ENCODE results near the gene STARD3NL.
A peak's percentile ranks its signal among the peaks of the same experiment; 100 is the strongest.
"Not testable (repeated sequence)": the region's sequence is repeated elsewhere in the genome, so short reads cannot be mapped to it uniquely, and the experiment has no call there.

The STARD3NL gene

DNA sequence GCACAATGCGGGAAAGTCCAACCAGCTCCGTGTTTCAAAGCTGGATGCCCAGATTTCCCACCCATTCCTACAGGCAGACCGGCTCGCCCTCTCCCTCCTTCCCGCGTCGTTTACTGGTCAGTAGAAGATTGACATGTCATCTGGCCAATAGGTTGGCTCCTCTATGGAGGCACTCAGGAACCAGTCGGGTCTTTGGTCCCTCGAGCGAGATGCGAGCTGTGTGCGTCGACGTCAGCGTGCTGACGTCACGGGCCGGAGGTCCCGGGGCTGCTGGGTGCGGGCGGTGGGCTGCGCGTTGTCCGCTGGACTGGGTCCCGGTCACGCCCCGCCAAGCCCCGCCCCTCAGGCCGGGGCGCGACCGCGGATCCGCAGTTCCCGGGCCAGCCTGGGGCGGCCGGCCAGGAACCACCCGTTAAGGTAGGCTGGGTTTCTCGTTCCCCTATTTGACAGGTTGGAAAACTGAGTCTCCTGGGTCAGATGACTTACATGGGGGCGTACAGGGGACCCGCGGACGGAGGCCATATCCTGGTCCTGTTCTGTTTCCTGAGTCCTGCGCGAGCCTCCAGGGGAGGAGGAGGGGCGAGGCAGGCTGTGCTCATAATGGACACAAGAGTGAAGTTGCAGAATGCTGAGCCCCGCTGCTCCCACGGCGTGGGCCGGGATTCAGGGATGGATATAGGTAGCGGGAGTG is at the start of gene STARD3NL:
STARD3NL (plus strand) TSS at position 242 of the 691 bp plus-strand sequence. CDS start 29,260 bp downstream, outside the sequence.
- DNase-seq (ENCODE audit: low spot score), result peak; percentile 98

GRCh38 chr7:38129162-38129561 is 48.9 kb upstream of the STARD3NL start:
- DNase-seq (ENCODE audit: low spot score), result no peak

DNA sequence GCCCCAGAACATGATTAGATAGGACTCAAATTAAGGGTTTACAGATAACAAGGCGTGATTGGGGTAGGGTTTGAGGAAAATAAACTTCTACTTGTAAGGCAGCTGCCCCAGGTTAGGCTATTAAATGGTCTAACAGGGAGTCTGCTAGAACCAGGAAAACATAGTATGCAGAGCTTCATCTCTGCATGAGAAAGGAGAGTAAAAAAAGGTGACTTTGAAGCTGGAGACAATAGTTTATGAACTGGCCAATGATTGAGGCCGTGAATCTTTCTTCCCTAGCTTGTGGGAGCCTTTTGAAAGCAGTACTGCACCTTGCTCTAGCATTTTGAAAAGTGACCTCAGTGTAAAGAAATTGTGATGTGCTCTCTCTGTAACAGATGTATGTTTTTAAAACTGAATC is 48.5 kb upstream of the STARD3NL start:
- DNase-seq (ENCODE audit: low spot score), result no peak

DNA sequence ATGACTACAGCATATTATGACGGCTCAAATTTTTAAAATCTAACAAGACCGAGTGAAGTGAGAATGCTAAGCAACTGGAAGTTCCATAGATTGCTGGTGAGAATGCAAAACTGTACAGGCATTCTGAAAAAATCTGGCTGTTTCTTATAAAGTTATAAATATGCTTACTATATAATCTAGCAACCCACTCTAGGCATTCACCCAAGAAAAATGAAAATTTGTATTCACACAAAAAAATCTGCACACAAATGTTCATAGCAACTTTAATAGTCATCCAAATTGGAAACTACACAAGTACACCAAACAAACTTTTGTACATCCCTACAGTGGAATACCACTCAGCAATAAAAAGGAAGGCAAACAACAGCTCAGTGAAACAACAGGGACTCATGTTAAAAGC is 39.9 kb upstream of the STARD3NL start:
- DNase-seq (ENCODE audit: low spot score), result no peak

GRCh38 chr7:38141187-38141586 is 36.9 kb upstream of the STARD3NL start:
- DNase-seq (ENCODE audit: low spot score), result no peak

DNA sequence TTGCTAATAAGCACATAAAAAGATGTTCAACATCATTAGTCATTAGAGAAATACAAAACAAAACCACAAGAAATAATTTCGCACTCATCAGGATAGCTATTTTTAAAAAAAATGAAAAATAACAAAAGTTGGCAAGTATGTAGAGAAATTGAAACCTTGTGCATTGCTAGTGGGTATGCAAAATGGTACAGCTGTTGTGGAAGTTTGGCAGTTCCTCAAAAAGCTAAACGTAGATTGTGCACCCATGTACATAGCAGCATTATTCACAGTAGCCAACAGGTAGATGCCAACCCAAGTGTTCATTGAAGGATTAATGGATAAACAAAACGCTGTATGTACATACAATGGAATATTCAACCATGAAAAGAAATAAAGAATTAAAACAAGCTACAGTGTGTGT is 35.3 kb upstream of the STARD3NL start:
- DNase-seq (ENCODE audit: low spot score), result no peak

- DNase-seq (ENCODE audit: low spot score), result no peak
These were observed 31.0 kb upstream of the STARD3NL start for GRCh38 chr7:38147005-38147404.

- DNase-seq (ENCODE audit: low spot score), result no peak
These were observed 26.5 kb upstream of the STARD3NL start for GRCh38 chr7:38151556-38151955.

GRCh38 chr7:38153515-38153914 is 24.5 kb upstream of the STARD3NL start:
- no peak for DNase-seq (ENCODE audit: low spot score)

GRCh38 chr7:38154278-38154677 is 23.8 kb upstream of the STARD3NL start:
- no peak for DNase-seq (ENCODE audit: low spot score)

DNA sequence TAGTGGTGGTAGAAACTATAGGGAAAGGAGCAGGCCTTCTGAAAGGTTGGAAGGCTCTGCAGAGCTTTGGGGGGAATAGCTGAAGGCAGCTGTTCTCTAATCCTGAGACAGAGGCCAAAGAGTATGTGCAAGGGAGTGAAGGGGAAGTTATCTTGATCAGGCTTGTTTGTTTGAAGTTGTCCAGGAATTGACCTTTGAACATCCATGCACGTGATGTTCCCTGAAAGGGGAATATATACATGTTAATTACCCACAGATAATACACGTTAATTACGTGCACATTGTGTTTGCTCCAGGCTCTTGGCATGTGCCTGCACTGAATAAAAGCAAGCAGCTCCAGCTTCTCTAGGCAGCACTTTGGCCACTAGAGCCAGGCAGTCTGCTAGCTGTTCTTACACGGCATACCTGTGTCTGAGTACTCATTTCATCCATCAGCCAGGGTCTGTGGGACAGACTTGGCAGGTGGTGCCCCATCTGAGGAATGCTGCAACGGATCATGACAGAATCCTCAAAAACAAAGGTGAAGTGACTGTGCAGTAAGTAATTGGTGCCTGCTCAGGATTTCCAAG is 18.0 kb upstream of the STARD3NL start:
- DNase-seq (ENCODE audit: low spot score), result no peak

- DNase-seq (ENCODE audit: low spot score), result no peak
These were observed 16.0 kb upstream of the STARD3NL start for GRCh38 chr7:38162036-38162435.

- DNase-seq (ENCODE audit: low spot score), result no peak
These were observed 14.4 kb upstream of the STARD3NL start for GRCh38 chr7:38163671-38164070.

DNA sequence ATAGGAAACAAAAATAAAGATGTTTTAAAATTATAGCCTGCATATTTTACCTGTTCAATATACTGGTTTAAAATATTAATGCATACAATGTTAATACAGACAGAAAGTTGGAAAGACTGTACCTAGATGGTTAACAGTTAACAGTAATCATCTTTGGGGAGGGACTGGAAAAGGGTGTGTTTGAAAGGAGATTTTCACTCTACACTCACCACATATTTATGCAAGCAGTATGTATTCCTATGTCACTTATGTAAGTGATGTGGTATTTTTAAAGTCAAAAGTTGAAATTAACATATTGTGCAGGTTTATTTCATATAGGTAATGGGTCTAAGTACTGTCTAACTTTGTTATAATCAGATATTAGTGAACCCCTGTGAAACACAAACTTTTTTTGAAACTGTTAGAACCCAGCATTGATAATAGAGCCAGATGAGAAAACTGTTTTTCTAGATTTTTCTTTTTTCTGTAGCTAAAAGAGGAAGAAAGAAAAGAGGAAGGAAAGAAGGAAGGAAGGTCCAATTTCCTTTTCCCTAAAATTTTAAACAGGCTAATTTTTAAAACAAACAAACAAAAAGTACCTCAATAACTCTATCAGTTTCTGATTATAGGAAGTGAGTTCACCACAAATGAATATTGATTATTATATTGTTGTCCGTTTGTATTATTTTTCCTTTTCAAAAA is 9.0 kb upstream of the STARD3NL start:
- DNase-seq (ENCODE audit: low spot score), result no peak

GRCh38 chr7:38169847-38170246 is 8.2 kb upstream of the STARD3NL start:
- no peak for DNase-seq (ENCODE audit: low spot score)

DNA sequence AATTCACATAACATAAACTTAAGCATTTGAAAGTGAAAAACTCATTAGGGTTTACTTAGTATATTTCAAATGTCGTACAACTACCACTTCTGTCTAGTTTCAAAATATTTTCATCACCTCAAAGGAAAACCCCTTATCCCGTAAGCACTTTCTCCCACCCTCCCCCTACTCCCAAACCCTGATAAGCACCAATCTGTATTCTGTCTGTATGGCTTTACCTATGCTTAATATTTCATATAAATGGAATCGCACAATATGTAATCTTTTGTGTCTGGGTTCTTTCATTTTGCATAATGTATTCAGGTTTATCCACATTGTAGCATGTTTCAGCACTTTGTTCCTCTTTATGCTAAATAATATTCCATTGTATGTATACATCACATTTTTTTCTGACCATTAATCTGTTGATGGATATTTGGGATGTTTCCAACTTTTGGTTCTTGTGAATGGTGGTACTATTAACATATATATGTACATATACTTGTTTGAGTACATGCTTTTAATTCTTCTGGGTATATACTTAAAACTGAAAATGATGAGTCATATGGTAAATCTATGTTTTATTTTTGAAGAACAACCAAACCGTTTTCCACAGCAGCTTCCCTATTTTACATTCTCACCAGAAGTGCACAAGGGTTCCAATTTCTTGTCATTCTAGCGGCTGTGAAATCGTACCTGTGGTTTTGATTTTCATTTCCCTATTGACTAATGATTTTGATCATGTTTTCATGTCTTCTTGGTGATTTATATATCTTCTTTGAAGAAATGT is 6.2 kb upstream of the STARD3NL start:
- DNase-seq (ENCODE audit: low spot score), result no peak

DNA sequence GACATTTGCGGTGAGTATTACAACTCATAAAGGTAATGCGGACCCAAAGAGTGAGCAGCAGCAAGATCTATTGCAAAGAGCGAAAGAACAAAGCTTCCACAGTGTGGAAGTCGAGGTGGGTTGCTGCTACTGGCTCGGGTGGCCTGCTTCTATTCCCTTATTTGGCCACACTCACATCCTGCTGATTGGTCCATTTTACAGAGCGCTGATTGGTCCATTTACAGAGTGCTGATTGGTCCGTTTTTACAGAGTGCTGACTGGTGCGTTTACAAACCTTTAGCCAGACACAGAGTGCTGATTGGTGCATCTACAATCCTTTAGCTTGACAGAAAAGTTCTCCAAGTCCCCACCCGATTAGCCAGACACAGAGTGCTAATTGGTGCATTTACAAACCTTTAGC is 2.5 kb upstream of the STARD3NL start:
- DNase-seq (ENCODE audit: low spot score), result not testable (repeated sequence)

- no peak for DNase-seq (ENCODE audit: low spot score)
These were observed 433 bp upstream of the STARD3NL start for GRCh38 chr7:38177621-38178003.

DNA sequence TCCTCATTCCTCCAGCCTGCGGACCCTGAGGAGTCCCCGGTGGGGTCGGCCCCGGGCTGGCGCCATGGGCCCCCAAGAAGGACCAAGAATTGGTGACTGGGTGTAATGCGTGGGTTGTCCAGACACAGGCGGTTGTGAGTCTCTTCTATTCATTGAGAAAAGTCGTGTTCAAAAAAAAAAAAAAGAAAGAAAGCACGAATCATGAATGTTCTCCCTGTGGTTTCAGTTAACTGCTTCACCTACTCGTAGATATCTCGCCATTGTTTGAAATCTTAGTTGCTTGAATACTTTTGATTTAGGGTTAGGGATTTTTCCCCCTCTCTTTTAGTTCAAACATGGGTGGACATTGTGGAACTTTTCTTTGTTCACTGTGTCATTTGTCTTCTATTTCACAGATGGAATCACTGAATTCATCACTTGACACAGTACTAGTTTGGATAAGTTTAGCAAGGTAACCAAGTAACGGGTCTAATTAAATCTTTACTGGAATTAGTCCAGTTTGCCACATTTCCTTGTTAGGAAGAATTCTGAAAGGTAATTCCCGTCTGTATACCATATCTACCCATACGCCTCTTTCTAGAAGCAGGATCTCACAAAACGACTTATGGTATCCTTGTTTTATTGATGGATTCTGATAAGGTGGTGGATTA is 775 bp downstream of the STARD3NL start:
- DNase-seq (ENCODE audit: low spot score), result peak; percentile 72

DNA sequence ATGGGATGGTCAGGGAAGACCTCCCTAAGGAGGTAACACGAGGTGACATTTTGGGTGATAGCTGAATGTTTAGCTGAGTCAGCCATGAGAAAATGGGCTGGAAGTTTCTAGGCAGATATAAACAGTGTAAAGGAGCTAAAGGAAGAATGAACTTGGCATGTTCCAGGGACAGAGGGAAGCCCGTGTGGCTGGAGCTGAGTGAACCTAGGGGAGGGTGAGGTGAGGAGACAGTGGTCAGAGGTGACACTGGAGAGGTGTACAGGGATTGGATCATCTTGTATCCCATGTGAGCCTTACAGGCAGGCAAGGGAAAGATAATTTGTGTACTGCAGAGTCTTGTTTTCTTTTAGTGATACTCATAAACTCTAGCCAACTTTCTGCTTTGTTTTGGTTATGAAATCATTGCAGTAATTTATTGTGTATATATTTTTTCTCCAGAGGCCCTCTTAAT is 1.8 kb downstream of the STARD3NL start:
- DNase-seq (ENCODE audit: low spot score), result no peak

DNA sequence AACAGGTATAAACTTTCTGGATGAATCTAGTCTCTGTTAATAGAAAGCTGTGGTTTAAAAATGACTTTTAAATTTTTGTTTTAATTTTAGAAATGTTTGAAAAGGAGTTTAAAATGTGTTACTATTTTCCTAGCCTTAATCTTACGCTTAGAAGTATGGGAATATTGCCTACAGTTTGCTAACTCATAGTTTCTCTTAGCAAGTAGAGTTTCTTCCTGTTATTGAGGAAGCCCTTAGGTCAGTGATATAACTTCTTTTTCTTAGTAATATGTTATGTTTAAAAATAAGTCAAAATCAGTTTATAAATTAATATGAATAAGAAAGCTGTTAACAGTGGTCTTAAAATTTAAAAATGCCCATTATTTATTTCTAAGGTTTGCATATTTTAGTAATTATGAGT is 3.1 kb downstream of the STARD3NL start:
- DNase-seq (ENCODE audit: low spot score), result no peak

DNA sequence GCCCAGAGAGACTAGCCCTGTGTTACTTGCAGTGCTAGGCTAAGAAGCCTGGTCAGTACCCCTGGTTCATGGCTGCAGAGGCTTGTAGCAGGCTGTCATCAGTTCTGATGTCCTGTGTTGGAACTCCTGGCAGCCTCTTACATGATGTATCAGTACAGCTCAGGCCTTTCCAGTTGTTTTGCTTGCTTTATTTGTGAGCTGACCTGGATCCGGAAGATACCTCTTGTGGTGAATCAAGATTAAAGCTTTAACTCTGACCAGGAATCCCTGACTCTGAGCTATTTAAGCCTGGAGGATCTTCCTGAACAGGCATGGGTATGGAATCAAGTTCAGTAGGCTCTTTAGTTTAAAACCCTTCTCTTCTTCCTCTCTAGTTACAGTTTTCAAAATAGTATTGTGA is 4.4 kb downstream of the STARD3NL start:
- DNase-seq (ENCODE audit: low spot score), result no peak

All from COLO829 (cell line).